Fibroblast of villous mesenchyme (primary cell): ENCODE data around the gene PRMT3. TPM values are rescaled to one million over a fixed set of nuclear protein-coding genes. Genes with fewer than 3 reads are reported as not detected.
"Not testable (repeated sequence)": the region's sequence is repeated elsewhere in the genome, so short reads cannot be mapped to it uniquely, and the experiment has no call there.

Experiments used
- DNase-seq: peaks from one replicate; pipeline ENCODE4 v3.0.0-alpha.2; 2010; ENCODE audit warnings: low read depth
- H3K4me3 ChIP-seq: 2 replicates; pipeline ENCODE4 v1.5.1; 2011; ENCODE audit warnings: low read depth, mild to moderate bottlenecking, low read length
- total RNA-seq: library from RNA; depleted of rRNA; stranded (reverse); fragments of >200 nt; gene quantifications from 2 replicates; pipeline ENCODE4 v1.2.3, GENCODE V29; 2012
- TF ChIP-seq, protein P1 (sequence below): IDR thresholded peaks from 2 replicates; pipeline ENCODE4 v1.5.1; 2012; ENCODE audit warnings: low read depth, mild to moderate bottlenecking, low read length; ENCODE audit not compliant: insufficient read depth

Gene PRMT3
- total RNA-seq, 1 donor, result 13.0 TPM

DNA sequence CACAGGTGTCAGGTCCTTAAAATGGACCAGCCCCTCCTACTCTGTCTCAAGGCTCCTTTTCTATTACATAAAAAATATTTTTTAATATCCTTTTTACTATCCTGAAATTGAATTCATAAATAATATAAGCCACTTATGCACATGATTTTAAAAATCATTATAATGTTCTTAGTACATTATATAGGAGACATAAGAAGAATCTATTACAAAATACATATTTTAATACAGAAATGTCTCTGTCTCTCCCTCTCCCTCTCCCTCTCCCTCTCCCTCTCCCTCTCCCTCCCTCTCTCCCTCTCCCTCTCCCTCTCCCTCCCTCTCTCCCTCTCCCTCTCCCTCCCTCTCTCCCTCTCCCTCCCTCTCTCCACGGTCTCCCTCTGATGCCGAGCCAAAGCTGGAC is 159.9 kb downstream of the PRMT3 start:
- no peak for DNase-seq
- TF ChIP-seq, protein P1, sequence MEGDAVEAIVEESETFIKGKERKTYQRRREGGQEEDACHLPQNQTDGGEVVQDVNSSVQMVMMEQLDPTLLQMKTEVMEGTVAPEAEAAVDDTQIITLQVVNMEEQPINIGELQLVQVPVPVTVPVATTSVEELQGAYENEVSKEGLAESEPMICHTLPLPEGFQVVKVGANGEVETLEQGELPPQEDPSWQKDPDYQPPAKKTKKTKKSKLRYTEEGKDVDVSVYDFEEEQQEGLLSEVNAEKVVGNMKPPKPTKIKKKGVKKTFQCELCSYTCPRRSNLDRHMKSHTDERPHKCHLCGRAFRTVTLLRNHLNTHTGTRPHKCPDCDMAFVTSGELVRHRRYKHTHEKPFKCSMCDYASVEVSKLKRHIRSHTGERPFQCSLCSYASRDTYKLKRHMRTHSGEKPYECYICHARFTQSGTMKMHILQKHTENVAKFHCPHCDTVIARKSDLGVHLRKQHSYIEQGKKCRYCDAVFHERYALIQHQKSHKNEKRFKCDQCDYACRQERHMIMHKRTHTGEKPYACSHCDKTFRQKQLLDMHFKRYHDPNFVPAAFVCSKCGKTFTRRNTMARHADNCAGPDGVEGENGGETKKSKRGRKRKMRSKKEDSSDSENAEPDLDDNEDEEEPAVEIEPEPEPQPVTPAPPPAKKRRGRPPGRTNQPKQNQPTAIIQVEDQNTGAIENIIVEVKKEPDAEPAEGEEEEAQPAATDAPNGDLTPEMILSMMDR, result no peak
- H3K4me3 ChIP-seq, result no peak overlapping the region

DNA sequence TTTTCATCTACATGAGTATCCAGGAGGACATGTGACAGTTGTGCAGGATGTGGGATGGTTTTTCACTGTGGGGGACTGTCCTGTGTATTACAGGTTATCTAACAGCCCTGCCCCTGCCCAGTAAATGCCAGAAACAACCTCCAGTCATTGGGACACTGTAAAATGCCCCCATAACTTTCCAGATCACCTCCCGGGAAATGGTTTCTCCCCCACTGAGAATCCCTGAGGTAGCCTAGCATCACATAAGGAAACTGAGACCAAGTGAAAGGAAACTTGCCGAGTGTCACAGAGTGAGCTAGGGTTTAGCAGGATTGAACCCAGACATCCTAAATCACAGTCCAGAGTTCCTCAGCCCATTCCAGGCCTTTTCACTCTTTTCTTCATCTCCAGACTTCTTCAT is 163.6 kb downstream of the PRMT3 start:
- no peak for DNase-seq
- no peak overlapping the region for H3K4me3 ChIP-seq
- TF ChIP-seq, protein P1, result no peak

DNA sequence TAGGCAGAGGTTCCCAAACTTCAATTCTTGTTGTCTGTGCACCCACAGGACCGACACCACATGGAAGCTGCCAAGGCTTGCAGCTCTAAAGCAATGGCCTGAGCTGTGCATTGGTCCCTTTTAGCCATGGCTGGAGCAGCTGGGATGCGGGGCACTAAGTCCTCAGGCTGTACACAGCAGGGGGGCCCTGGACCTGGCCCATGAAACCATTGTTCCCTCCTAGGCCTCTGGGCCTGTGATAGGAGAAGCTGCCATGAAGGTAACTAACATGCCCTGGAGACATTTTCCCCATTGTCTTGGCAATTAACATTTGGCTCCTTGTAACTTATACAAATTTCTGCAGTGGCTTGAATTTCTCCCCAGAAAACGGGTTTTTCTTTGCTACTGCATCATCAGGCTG is 168.3 kb downstream of the PRMT3 start:
- no peak overlapping the region for H3K4me3 ChIP-seq
- TF ChIP-seq, protein P1, result no peak
- DNase-seq, result no peak

DNA sequence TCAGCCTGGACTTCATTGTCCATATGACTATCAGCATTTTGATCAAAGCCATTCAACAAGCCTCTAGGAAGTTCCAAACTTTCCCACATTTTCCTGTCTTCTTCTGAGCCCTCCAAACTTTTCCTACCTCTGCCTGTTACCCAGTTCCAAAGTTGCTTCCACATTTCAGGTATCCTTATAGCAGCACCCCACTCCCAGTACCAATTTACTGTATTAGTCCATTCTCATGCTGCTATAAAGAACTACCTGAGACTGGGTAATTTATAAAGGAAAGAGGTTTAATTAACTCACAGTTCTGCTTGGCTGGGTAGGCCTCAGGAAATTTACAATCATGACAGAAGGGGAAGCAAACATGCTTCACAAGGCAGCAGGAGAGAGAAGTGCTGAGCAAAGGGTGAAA is 168.9 kb downstream of the PRMT3 start:
- DNase-seq, H3K4me3 ChIP-seq: not testable (repeated sequence)

DNA sequence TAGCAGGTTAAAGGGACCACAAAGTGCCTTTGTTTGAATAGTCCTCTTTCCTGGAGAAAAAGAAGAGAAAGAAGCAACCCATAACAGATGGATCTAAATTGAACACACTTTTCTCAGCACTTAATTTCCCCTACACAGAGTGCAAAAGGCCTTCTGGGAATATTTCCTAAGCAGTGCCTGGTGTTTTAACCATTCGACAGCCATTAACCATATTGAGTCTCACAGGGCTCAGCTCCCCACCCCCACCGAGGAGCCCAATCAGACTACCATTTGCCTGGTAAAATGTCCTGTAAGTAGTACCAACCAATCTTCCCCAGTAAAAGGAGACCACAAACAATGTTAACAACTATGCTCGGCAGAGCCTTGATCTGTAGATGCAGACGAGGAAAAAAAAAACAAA is 171.2 kb downstream of the PRMT3 start:
- no peak for DNase-seq
- TF ChIP-seq, protein P1, result no peak

More for the DNA sequence above, 171.2 kb downstream of the PRMT3 start:
- no peak overlapping the region for H3K4me3 ChIP-seq

Other genes with a start within 250 kb of the PRMT3 start
- not detected in 2 replicates for gene DBX1, start 227.2 kb upstream of the PRMT3 start, total RNA-seq
- 36.3 and 44.8 TPM in 2 replicates for gene HTATIP2, start 24.0 kb upstream of the PRMT3 start, total RNA-seq
- gene SLC6A5, start 211.9 kb downstream of the PRMT3 start, total RNA-seq, result not detected in 2 replicates